Measurements from ENCODE around the gene SLC52A1. TPM values are rescaled to one million over a fixed set of nuclear protein-coding genes. Genes with fewer than 3 reads are reported as not detected.
A peak's percentile ranks its signal among the peaks of the same experiment; 100 is the strongest.

The SLC52A1 gene
- total RNA-seq, 1 donor from 2014 or later = not detected

DNA sequence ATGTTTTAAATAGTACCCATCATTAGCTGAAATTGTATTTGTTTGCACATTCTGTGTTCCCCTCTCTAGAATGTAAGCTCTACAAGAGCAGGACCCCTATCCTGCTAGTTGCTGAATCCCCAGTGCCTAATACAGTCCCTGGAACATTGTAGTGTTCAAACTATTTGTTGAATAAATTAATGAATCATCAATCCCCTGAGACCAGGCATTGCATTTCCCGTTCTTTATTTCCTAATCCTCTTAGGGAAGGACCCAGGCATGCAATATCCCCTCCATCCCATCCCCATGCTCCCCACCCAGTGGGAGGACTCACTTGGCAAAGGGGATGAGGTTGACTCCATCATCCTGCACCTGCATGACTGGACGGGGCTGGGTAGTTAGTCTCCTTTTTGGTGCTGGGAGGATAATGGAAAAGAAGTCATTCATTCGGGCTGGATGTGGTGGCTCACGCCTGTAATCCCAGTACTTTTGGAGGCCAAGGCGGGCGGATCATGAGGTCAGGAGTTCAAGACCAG lies 41.1 kb downstream of the SLC52A1 start:
- DNase-seq (ENCODE audit: low read depth) = no peak

- peak; percentile 62 for DNase-seq (ENCODE audit: low read depth)
Observed at GRCh38 chr17:4987767-4988567, 47.3 kb downstream of the SLC52A1 start.

DNA sequence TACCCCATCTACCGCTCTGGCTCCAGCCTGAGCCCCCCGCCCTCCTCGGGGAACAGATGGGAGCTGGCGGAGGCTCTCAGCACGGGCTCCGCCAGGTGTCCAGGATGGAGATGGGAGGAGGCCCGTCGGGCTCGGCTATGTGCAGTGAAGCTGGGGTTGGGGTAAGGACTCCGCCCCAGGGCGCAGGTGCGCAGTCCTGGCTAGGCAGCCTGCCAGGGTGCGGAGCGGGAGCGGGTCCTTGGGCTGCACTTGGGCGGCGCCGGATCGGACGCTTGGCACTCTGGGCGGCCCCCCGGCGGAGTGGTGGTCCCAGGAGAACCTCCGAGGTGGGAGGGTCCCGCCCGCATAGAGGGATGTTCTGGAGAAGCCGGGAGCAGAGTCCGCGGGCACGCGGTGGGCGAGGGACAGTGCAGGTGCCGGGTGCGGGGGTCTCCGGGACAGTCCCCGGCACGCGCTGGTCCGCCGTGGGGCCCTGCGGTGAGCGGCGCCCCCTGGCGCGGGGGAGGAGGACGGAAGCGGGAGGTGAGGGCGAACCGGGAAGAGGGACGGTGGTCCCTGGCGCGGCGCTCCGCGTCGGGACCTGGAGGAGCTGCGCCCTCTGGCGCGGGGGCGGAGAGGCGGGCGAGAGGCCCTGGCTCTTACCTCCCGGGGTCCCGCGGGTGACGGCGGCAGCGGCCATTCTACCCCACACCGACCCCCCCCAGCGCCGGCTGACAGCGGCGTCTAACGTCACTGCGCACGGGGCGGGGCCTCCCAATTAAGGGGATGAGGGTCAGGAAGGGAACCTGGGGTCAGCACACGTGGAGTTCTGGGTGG lies 48.1 kb downstream of the SLC52A1 start, which contains the start of gene CAMTA2:
TSS of gene CAMTA2 (minus strand) at position 725 of the 816 bp plus-strand sequence. CDS start 1,453 bp downstream, outside the sequence.
- peak; percentile 89 for DNase-seq (ENCODE audit: low read depth)

DNA sequence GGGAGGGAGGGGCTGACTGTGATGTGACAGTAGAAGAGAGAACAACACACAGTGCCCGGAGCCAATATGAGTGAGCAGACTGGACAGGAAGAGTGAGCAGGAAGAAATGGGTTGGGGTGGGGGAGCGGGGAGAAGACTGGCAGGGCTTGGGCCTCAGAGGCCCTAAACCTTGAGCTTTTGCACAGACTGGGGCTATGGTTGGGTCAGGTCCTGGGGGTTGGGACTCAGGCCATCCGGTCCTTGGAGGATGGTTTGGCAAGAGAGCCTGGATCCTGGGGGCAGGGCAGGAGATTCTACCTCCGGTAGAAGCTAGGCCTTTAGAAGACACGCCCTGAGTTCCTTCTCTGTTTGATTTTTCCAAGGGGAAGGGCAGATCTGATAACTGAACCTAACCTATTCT lies 48.8 kb downstream of the SLC52A1 start:
- no peak for DNase-seq (ENCODE audit: low read depth)

Other genes starting within 250 kb of the SLC52A1 start
- 0.73 TPM in 1 of 2 replicates, not detected in the other for gene VMO1, start 249.1 kb downstream of the SLC52A1 start, total RNA-seq
- not detected in 2 replicates for gene GLTPD2, start 246.5 kb downstream of the SLC52A1 start, total RNA-seq
- 185 and 231 TPM in 2 replicates for gene PSMB6, start 239.3 kb downstream of the SLC52A1 start, total RNA-seq
- gene PLD2, start 228.3 kb downstream of the SLC52A1 start, total RNA-seq = 6.7 and 9.8 TPM in 2 replicates
- 17.6 and 18.1 TPM in 2 replicates for gene MINK1, start 202.1 kb downstream of the SLC52A1 start, total RNA-seq
- gene C17orf107, start 135.9 kb downstream of the SLC52A1 start, total RNA-seq = 0.42 and 0.94 TPM in 2 replicates
- gene CHRNE, start 132.3 kb downstream of the SLC52A1 start, total RNA-seq = not detected in 2 replicates
- gene GP1BA, start 103.1 kb downstream of the SLC52A1 start, total RNA-seq = not detected in 2 replicates
- 87.4 and 100 TPM in 2 replicates for gene SLC25A11, start 95.4 kb downstream of the SLC52A1 start, total RNA-seq
- gene RNF167, start 95.2 kb downstream of the SLC52A1 start, total RNA-seq = 40.1 and 53.3 TPM in 2 replicates
- gene PFN1, start 86.9 kb downstream of the SLC52A1 start, total RNA-seq = 1,067 and 1,213 TPM in 2 replicates
- gene ENO3, start 84.3 kb downstream of the SLC52A1 start, total RNA-seq = 833 and 1,073 TPM in 2 replicates
- gene SPAG7, start 67.6 kb downstream of the SLC52A1 start, total RNA-seq = 114 and 133 TPM in 2 replicates
- 13.7 and 23.8 TPM in 2 replicates for gene CAMTA2, start 47.8 kb downstream of the SLC52A1 start, total RNA-seq
- gene INCA1, start 37.9 kb downstream of the SLC52A1 start, total RNA-seq = 0.62 TPM in 1 of 2 replicates, not detected in the other
- gene KIF1C, start 37.5 kb downstream of the SLC52A1 start, total RNA-seq = 146 and 162 TPM in 2 replicates
- 0.16 and 0.32 TPM in 2 replicates for gene ZFP3, start 43.0 kb upstream of the SLC52A1 start, total RNA-seq
- gene ZNF232, start 76.5 kb upstream of the SLC52A1 start, total RNA-seq = 6.3 and 6.5 TPM in 2 replicates
- gene USP6, start 80.6 kb upstream of the SLC52A1 start, total RNA-seq = 0.11 and 0.16 TPM in 2 replicates
- gene ZNF594, start 156.4 kb upstream of the SLC52A1 start, total RNA-seq = 4.9 and 5.9 TPM in 2 replicates
- not detected in 2 replicates for gene SCIMP, start 199.4 kb upstream of the SLC52A1 start, total RNA-seq
- 57.8 and 58.1 TPM in 2 replicates for gene RABEP1, start 246.9 kb upstream of the SLC52A1 start, total RNA-seq

All from myocyte (in vitro differentiated cells).